Cardiac muscle cell (in vitro differentiated cells and primary cell): ENCODE results near the gene ATP11A. TPM values are rescaled to one million over a fixed set of nuclear protein-coding genes. Genes with fewer than 3 reads are reported as not detected.
A peak's percentile ranks its signal among the peaks of the same experiment; 100 is the strongest.
"Not testable (repeated sequence)": the region's sequence is repeated elsewhere in the genome, so short reads cannot be mapped to it uniquely, and the experiment has no call there.

Experiments used
- DNase-seq, 2 donors: peaks; one replicate each; pipeline versions ENCODE4 v3.0.0 to v3.0.0-alpha.2; 2010 to 2017; ENCODE audit warnings: low read depth in 1 of 2, low spot score in 1 of 2
- H3K27ac ChIP-seq: fragments of 200-600 bp; sonication (generic); 2 replicates; pipeline ENCODE4 v1.5.1; 2016
- H3K27me3 ChIP-seq: fragments of 200-600 bp; sonication (generic); 2 replicates; pipeline ENCODE4 v1.6.0; 2016; ENCODE audit warnings: control low read depth
- H3K36me3 ChIP-seq: fragments of 200-600 bp; sonication (generic); 2 replicates; pipeline ENCODE4 v1.5.1; 2016; ENCODE audit warnings: control low read depth
- H3K4me1 ChIP-seq: fragments of 200-600 bp; sonication (generic); 2 replicates; pipeline ENCODE4 v1.8.1; 2017; ENCODE audit warnings: low read depth, mild to moderate bottlenecking, mixed run types
- H3K4me3 ChIP-seq: fragments of 200-600 bp; sonication (generic); 2 replicates; pipeline ENCODE4 v1.5.1; 2016; ENCODE audit warnings: mild to moderate bottlenecking
- H3K9me3 ChIP-seq: fragments of 200-600 bp; sonication (generic); 2 replicates; pipeline ENCODE4 v1.5.1; 2017; ENCODE audit warnings: low read depth, mild to moderate bottlenecking, control low read depth
- polyA plus RNA-seq: library from polyadenylated mRNA; unstranded; fragments of >200 nt; fragmentation: Nextera tagmentation; extraction: Ambion mirVana; gene quantifications from 2 replicates; pipeline ENCODE4 v1.2.1, GENCODE V29; 2016
- total RNA-seq: library from RNA; depleted of rRNA; stranded (reverse); fragments of >200 nt; gene quantifications from 2 replicates; pipeline ENCODE4 v1.2.3, GENCODE V29; 2016
- TF ChIP-seq, protein P1 (sequence below): IDR thresholded peaks from 2 replicates; pipeline ENCODE4 v1.5.1; 2012; ENCODE audit warnings: low read depth, mild to moderate bottlenecking, low read length

Gene ATP11A
- total and polyA plus RNA-seq, 2 experiments from 2014 or later, result 38.0 to 42.9 TPM

DNA sequence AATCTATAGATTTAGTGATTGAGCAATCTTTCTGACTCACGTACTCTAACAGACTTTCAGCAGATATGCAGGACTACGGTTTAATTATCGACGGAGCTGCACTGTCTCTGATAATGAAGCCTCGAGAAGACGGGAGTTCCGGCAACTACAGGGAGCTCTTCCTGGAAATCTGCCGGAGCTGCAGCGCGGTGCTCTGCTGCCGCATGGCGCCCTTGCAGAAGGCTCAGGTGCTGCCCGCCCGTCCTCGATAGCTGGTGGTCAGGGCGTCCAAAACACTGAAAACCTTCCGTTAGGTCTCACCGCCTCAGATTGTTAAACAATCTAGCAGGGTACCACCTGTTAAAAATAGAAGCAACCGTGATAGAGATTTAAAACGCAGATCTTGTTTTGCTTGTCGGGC is 166.0 kb downstream of the ATP11A start:
- H3K36me3 ChIP-seq, result peaks cover 60% of the 10 kb centered on the region
- no peak for DNase-seq
- H3K27me3 ChIP-seq, result no peaks in the 10 kb centered on the region
- no peaks in the 10 kb centered on the region for H3K9me3 ChIP-seq
- H3K27ac ChIP-seq, result no peak overlapping the region
- no peak overlapping the region for H3K4me3 ChIP-seq
- H3K4me1 ChIP-seq, result no peaks in the 10 kb centered on the region
- TF ChIP-seq, protein P1, sequence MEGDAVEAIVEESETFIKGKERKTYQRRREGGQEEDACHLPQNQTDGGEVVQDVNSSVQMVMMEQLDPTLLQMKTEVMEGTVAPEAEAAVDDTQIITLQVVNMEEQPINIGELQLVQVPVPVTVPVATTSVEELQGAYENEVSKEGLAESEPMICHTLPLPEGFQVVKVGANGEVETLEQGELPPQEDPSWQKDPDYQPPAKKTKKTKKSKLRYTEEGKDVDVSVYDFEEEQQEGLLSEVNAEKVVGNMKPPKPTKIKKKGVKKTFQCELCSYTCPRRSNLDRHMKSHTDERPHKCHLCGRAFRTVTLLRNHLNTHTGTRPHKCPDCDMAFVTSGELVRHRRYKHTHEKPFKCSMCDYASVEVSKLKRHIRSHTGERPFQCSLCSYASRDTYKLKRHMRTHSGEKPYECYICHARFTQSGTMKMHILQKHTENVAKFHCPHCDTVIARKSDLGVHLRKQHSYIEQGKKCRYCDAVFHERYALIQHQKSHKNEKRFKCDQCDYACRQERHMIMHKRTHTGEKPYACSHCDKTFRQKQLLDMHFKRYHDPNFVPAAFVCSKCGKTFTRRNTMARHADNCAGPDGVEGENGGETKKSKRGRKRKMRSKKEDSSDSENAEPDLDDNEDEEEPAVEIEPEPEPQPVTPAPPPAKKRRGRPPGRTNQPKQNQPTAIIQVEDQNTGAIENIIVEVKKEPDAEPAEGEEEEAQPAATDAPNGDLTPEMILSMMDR, result no peak

DNA sequence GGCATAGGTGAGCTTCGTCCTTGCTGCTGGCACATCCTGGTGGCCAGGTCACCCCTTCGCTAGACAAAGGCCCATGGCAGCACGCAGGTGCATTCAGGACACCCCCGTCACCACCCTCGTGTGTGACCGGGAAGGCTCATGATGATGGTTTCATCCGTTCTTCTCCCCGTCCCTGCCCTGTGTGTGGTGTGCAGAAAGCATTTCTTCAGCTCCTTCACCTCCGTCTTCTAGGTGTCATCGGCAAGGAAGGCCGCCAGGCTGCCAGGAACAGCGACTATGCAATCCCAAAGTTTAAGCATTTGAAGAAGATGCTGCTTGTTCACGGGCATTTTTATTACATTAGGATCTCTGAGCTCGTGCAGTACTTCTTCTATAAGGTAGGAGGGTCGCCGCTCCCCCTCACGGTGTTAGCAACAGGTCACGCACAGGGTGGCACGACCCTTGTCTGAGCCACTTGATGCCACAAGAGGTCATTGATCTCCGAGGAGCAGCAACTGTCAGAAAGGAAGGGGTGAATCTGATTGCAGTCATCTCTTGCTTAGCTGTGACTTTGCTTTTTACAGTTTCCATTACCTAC is 168.2 kb downstream of the ATP11A start:
- no peaks in the 10 kb centered on the region for H3K9me3 ChIP-seq
- H3K27ac ChIP-seq, result no peak overlapping the region
- no peaks in the 10 kb centered on the region for H3K4me1 ChIP-seq
- H3K27me3 ChIP-seq, result no peaks in the 10 kb centered on the region
- H3K4me3 ChIP-seq, result no peak overlapping the region
- peaks cover 54% of the 10 kb centered on the region for H3K36me3 ChIP-seq
- TF ChIP-seq, protein P1, result no peak
- no peak for DNase-seq

DNA sequence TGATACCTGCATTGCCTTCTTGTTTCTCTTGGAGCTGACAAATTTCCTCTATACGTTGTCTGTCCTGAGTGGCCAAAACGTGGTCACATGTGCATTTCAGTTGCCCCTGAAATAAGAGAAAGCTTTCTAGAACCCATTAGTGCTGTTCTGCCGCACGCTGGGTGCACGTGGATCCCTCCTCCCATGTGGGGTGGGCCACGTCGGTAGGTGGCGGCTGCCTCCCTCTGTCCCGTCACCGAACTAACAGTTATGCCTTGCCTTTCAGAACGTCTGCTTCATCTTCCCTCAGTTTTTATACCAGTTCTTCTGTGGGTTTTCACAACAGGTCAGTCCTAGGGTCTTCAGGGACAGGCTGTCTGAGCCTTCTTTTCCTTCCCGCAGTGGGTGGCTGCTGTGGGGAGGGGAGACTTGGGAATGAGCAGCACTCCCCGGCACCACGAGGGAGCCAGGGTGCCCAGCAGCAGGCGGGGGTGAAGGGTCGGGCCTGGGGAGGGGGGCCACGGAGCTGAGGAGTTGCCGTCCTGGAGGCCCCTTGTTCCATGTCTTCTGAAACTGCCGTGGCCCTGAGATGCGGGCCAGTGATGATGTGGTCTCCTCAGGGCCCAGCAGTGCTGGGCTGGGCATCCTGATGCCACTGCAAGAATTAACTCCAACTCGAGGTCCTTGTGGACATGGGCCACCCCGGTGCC is 169.4 kb downstream of the ATP11A start:
- H3K9me3 ChIP-seq, result no peaks in the 10 kb centered on the region
- TF ChIP-seq, protein P1, result no peak
- no peak for DNase-seq
- no peaks in the 10 kb centered on the region for H3K27me3 ChIP-seq
- H3K27ac ChIP-seq, result no peak overlapping the region
- H3K4me3 ChIP-seq, result no peak overlapping the region
- H3K36me3 ChIP-seq, result peaks cover 53% of the 10 kb centered on the region
- H3K4me1 ChIP-seq, result no peaks in the 10 kb centered on the region

DNA sequence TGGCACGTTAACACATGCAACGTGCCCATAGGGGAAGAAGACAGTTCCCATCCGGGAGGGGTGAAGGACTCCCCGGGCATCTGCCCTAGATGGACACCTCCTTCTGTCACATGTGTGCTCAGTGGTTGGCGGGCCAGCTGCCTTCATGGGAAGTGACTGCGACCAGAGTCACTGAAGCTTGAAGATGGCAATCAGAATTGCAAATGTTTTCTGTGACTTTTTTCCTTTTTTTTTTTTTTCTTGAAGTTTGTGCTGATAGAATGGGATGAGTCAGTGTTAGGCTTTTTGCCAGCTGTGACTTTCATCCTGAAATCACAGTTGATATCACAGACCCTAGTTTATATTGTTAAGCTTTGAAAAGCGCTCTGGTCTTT is 170.0 kb downstream of the ATP11A start:
- H3K9me3 ChIP-seq, result no peaks in the 10 kb centered on the region
- peaks cover 47% of the 10 kb centered on the region for H3K36me3 ChIP-seq
- no peaks in the 10 kb centered on the region for H3K27me3 ChIP-seq
- no peaks in the 10 kb centered on the region for H3K4me1 ChIP-seq
- TF ChIP-seq, protein P1, result no peak
- DNase-seq, result peak in 1 of 2 donors; percentile 50
- no peak overlapping the region for H3K4me3 ChIP-seq
- H3K27ac ChIP-seq, result no peak overlapping the region

DNA sequence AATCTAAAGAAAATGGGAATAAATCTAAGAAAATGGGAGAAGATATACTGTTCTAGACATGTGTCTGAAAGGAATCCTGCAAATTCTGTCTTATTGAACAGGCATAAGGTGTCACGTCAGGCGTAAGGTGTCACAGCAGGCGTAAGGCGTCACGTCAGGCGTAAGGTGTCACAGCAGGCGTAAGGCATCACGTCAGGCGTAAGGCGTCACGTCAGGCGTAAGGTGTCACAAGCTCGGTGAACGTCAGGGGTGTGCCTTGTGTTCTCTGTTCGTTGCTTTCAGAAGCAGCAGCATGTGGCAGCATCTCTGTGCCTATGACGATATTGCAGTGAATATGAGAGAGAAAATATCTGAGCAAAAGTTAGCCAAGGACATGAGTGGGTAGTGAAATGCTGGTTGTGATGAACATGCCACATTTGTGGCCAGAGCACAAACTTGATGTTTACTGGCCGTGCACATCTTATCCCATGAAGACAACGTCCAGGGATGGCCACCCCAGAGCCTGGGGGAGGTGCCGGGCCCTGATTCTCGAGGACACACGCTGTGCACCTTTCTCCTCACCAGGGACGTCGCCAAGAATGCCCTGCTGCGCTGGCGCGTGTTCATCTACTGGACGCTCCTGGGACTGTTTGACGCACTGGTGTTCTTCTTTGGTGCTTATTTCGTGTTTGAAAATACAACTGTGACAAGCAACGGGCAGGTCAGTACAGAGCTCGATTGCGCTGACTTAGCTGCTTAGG is 172.2 kb downstream of the ATP11A start:
- no peaks in the 10 kb centered on the region for H3K27me3 ChIP-seq
- H3K4me1 ChIP-seq, result no peaks in the 10 kb centered on the region
- no peak overlapping the region for H3K4me3 ChIP-seq
- no peak overlapping the region for H3K27ac ChIP-seq
- no peaks in the 10 kb centered on the region for H3K9me3 ChIP-seq
- no peak for DNase-seq
- peaks cover 35% of the 10 kb centered on the region for H3K36me3 ChIP-seq
- TF ChIP-seq, protein P1, result no peak

DNA sequence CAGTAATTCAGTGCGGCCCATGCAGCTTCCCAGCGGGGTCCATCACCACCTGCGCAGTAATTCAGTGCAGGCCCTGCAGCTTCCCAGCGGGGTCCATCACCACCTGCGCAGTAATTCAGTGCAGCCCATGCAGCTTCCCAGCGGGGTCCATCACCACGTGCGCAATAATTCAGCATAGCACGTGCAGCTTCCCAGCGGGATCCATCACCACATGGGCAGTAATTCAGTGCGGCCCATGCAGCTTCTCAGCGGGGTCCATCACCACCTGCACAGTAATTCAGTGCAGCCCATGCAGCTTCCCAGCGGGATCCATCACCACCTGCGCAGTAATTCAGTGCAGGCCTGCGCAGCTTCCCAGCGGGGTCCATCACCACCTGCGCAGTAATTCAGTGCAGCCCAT is 173.5 kb downstream of the ATP11A start:
- not testable (repeated sequence) for DNase-seq, H3K4me3 ChIP-seq, H3K27ac ChIP-seq, H3K9me3 ChIP-seq, H3K4me1 ChIP-seq, H3K27me3 ChIP-seq
- peaks cover 25% of the 10 kb centered on the region for H3K36me3 ChIP-seq

DNA sequence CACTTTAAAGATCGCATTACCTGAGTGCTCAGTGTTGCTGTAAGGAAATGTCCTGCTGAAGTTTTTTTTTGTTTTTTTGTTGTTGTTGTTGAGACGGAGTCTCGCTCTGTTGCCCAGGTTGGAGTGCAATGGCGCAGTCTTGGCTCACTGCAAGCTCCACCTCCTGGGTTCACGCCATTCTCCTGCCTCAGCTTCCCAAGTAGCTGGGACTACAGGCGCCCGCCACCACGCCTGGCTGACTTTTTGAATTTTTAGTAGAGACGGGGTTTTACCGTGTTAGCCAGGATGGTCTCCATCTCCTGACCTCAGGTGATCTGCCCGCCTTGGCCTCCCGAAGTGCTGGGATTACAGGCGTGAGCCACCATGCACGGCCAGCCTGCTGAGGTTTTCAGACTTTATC is 175.6 kb downstream of the ATP11A start:
- not testable (repeated sequence) for DNase-seq, H3K27ac ChIP-seq, H3K4me3 ChIP-seq, H3K9me3 ChIP-seq, H3K4me1 ChIP-seq, H3K27me3 ChIP-seq
- peaks cover 15% of the 10 kb centered on the region for H3K36me3 ChIP-seq
